ENCODE data around the gene CPSF4. TPM values are rescaled to one million over a fixed set of nuclear protein-coding genes. Genes with fewer than 3 reads are reported as not detected.
A peak's percentile ranks its signal among the peaks of the same experiment; 100 is the strongest.
"Not testable (repeated sequence)": the region's sequence is repeated elsewhere in the genome, so short reads cannot be mapped to it uniquely, and the experiment has no call there.

CPSF4 gene
- total RNA-seq, 1 experiment from 2014 or later = 32.7 TPM

DNA sequence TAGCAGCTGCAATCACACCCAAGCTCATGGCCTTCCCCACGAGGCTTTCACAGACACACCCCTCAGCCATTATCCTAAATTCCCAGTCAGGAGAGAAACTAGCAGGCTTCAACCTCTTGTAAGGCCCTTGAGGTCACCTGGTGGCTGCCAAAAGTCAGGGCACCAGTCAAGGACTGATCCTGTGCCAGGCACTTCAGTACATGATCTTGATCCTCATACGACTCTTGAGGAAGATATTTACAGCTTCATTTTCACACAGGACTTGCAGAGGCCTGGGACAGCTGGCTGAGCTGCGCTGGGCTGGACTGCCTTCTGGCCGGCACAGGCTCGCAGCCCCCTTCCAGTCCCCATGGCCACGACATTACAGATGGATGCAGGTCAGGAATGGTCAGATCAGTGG lies 39.1 kb upstream of the CPSF4 start:
- no peak overlapping the region for H3K4me3 ChIP-seq
- peaks cover 95% of the 10 kb centered on the region for H3K36me3 ChIP-seq
- no peaks in the 10 kb centered on the region for H3K4me1 ChIP-seq (replicated peaks)
- DNase-seq (ENCODE audit: low read depth in 1 of 2, low spot score in 2 of 2) = no peak
- H3K9me3 ChIP-seq (replicated peaks) = no peaks in the 10 kb centered on the region
- no peaks in the 10 kb centered on the region for H3K27me3 ChIP-seq (replicated peaks)
- no peak overlapping the region for H3K27ac ChIP-seq

DNA sequence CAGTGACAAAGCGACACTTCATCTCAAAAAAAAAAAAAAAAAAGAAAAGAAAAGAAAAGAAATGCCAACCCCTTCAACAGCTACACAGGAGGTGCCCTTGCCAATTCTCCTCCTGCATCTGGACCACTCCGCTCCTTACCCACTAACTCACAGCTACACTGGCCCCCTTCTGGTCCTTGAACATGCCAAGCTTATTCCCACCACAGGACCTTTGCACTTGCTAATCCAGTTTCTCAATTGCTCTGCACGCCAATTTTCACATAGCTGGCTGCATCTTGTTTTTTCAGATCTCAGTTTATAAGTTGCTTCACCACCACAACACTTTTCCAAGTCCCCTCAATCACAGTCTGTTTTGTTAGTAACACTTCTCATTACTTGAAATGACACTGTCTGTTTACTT lies 35.9 kb upstream of the CPSF4 start:
- Histone ChIP-seq H3K27ac (no peak overlapping the region), H3K4me3 (no peak overlapping the region), H3K9me3 (replicated peaks) (no peaks in the 10 kb centered on the region), H3K4me1 (replicated peaks) (peaks cover 9% of the 10 kb centered on the region), H3K27me3 (replicated peaks) (no peaks in the 10 kb centered on the region), H3K36me3 (peaks cover 88% of the 10 kb centered on the region)
- DNase-seq (ENCODE audit: low read depth in 1 of 2, low spot score in 2 of 2) = no peak

DNA sequence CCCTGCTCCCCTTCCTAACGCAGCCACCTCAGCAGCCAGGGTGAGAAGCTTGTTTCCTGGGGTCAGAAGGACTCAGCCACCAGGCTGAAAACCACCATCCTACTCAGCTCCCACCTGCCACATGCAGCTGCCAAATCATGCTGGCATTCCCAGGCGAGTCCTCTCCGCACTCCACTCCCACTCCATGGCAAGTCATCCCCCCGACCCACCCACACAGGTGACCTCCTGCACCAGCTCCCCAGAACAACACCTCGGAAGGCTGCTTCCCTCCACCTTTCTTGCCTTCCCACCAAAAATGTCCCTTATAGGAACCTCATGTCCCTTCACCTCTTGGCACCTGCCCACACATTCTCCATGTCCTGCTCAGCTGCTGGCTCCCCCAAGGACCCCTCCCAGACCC lies 35.0 kb upstream of the CPSF4 start:
- no peak overlapping the region for H3K4me3 ChIP-seq
- H3K27ac ChIP-seq = no peak overlapping the region
- peaks cover 9% of the 10 kb centered on the region for H3K4me1 ChIP-seq (replicated peaks)
- no peaks in the 10 kb centered on the region for H3K27me3 ChIP-seq (replicated peaks)
- no peak for DNase-seq (ENCODE audit: low read depth in 1 of 2, low spot score in 2 of 2)
- peaks cover 83% of the 10 kb centered on the region for H3K36me3 ChIP-seq
- H3K9me3 ChIP-seq (replicated peaks) = no peaks in the 10 kb centered on the region

DNA sequence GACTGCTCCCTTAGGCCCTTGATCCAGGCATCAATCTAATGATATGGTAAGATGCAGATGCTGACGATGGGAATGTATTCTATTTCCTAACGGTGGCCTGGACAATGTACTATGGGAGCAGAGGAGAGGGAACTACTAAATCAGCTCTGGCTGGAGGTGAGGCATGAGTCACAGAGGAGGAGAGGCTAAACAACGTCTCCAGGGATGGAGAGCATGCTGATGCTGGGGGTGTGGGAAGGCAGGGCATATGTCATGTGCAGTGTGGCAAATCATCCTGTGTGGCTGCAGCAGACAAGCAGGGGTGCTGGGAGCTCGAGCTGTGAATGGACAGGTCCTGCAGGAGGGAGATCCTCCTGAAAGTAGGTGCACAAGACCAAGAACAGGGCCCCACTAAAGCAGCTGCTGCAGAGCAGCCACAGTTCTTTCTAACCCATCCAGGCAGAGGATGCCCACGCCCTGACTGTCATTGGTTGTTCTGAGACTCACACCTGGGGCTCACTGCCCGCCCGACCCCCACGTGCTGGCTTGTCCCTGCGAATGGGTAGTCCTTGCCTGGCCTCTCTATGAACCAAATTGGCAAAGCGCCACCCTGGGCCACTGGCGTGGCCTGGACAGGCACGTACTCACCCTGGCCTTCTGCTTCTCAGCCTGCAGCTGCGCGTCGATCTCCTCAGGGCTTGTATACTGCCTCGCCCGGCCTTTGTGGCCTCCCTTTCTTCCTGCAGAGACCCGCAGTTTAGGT lies 34.3 kb upstream of the CPSF4 start:
- no peaks in the 10 kb centered on the region for H3K27me3 ChIP-seq (replicated peaks)
- peaks cover 9% of the 10 kb centered on the region for H3K4me1 ChIP-seq (replicated peaks)
- no peaks in the 10 kb centered on the region for H3K9me3 ChIP-seq (replicated peaks)
- no peak overlapping the region for H3K27ac ChIP-seq
- H3K4me3 ChIP-seq = no peak overlapping the region
- H3K36me3 ChIP-seq = peaks cover 80% of the 10 kb centered on the region
- DNase-seq (ENCODE audit: low read depth in 1 of 2, low spot score in 2 of 2) = no peak

DNA sequence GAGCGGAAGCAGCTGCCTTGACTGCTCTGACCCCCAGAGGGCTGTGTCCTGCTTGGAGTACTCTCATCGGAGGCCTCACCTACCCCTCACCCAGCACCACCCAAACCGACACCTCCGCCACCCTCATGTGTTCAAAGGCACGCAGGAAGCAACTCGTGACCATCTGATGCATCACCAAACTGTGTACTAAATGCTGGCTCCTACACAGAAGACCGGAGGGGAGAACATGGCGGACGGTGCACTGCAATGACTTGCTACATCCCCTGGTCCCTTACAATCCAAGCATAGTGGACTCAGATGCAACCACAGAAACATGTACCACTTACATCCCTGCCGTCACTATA lies 33.8 kb upstream of the CPSF4 start:
- Histone ChIP-seq H3K9me3 (replicated peaks) (no peaks in the 10 kb centered on the region), H3K27me3 (replicated peaks) (no peaks in the 10 kb centered on the region), H3K36me3 (peaks cover 76% of the 10 kb centered on the region), H3K27ac (no peak overlapping the region), H3K4me1 (replicated peaks) (peaks cover 9% of the 10 kb centered on the region), H3K4me3 (no peak overlapping the region)
- no peak for DNase-seq (ENCODE audit: low read depth in 1 of 2, low spot score in 2 of 2)

DNA sequence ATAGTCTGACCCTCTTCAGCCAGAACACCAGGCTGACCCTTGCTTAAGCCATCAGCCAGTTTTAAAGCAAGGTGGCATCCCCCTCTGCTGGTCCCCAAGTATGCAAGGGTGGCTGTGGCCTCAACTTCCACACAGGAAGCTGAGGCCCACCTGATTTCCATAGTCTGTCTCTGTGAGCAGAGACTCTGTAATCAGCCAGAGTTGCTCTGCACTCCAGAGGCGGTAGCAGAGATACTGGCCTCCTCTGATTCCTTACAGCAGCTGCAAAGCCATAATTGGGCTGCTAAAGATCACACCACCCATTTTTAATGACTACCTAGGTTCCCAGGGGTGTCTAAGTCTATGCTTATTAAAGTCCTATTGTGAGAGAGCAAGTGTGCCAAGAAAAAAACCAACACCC lies 32.2 kb upstream of the CPSF4 start:
- H3K27me3 ChIP-seq (replicated peaks) = no peaks in the 10 kb centered on the region
- H3K4me1 ChIP-seq (replicated peaks) = peaks cover 9% of the 10 kb centered on the region
- H3K36me3 ChIP-seq = peaks cover 76% of the 10 kb centered on the region
- DNase-seq (ENCODE audit: low read depth in 1 of 2, low spot score in 2 of 2) = no peak
- peak overlapping the region; percentile 91 for H3K4me3 ChIP-seq
- no peaks in the 10 kb centered on the region for H3K9me3 ChIP-seq (replicated peaks)
- no peak overlapping the region for H3K27ac ChIP-seq

DNA sequence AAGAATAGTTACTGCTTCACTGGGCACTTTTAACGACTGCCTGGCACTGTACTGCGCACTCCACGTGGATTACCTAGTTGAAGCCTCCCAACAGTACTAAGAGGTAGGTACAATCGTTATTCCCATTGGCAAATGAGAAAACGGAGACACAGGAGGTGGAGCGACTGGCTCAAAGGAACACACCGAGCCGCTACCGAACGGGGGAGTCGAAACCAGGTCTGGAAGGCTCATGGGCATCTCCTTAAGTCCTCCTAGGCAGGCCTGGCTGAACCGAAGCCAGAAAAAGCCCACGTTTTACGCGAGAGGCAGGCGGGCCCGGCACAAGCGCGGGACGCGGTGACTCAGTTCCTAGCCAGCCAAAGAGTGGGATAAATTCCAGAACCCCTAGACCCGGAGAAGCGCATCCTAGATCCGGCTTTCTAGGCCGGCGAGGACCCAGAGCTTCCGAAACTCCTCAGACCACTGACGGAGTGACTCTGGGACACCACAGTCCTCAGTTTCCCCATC lies 30.8 kb upstream of the CPSF4 start:
- DNase-seq (ENCODE audit: low read depth in 1 of 2, low spot score in 2 of 2) = peak in 1 of 2 experiments; percentile 70
- H3K36me3 ChIP-seq = peaks cover 76% of the 10 kb centered on the region
- no peaks in the 10 kb centered on the region for H3K9me3 ChIP-seq (replicated peaks)
- peaks cover 9% of the 10 kb centered on the region for H3K4me1 ChIP-seq (replicated peaks)
- peak overlapping the region; percentile 100 for H3K27ac ChIP-seq
- no peaks in the 10 kb centered on the region for H3K27me3 ChIP-seq (replicated peaks)
- H3K4me3 ChIP-seq = peak overlapping the region; percentile 91

DNA sequence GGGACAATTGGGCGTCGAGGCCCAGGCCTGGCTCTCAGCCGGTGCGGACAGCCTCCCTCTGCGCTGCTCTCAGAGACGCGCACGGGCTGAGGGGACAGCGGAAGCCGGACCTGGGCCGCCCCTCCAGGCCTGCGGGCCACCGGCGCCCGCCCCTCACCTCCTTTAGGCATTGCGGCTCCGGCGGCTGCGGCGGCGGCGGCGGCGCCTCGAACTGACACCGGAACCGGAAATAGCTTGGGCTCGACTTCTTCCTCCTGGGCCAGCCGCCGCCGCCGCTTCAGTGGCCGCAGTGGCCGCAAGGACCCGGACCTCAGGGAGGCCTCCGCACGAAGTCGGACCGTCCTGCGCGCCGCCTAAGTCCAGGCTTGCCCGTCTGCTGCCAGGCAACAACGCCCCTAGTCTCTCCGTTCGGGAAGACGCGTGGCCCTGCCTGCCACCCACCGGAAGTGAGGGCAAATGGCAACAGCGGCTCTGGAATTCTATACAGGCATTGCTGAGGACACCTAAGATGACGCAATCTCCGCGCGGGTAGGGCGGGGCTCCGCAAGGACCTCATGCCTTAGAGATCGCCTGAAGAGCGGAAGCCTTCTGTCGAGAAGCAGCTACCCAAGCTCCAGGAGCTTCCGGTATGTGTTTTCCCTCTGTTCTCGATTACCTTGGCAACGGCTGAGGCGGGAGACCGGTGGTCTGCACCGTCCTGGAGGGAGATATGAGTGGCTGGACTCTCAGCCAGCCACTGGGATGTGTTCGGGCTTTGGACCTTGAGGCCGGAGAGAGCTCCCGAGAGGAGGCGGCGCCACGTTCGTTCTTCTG lies 30.2 kb upstream of the CPSF4 start, which contains the start of the genes BUD31 and PDAP1:
Gene BUD31, plus strand, starts transcription at position 591 of the 813 bp plus-strand sequence. CDS start 2,124 bp downstream, outside the sequence.
Gene PDAP1, minus strand, starts transcription at position 219 of the 813 bp plus-strand sequence. Its CDS starts 49 bp downstream, at position 170.
- DNase-seq (ENCODE audit: low read depth in 1 of 2, low spot score in 2 of 2) = peak; percentile 95 to 99
- H3K4me1 ChIP-seq (replicated peaks) = peaks cover 9% of the 10 kb centered on the region

DNA sequence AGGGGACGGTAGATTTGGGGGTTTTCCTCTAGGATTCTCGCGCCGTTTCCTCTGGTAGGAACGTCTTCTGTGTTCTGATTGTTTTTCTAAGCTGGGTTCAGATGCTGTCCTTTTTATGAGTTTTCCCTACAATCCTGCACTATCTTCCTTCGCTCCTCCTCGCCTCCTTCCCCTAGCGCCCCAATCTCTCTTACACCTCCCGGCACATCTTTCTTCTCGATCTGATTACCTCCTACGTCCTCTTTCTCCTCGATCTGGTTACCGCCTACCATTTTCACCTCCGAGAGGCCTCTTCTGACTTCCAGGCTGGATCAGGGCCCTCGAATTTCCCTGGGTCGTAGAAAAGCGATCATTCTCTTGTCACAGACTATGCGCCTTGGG lies 29.6 kb upstream of the CPSF4 start:
- no peaks in the 10 kb centered on the region for H3K27me3 ChIP-seq (replicated peaks)
- H3K4me3 ChIP-seq = peak overlapping the region; percentile 91
- peaks cover 76% of the 10 kb centered on the region for H3K36me3 ChIP-seq
- H3K9me3 ChIP-seq (replicated peaks) = no peaks in the 10 kb centered on the region
- peak overlapping the region; percentile 100 for H3K27ac ChIP-seq
- DNase-seq (ENCODE audit: low read depth in 1 of 2, low spot score in 2 of 2) = no peak
- peaks cover 9% of the 10 kb centered on the region for H3K4me1 ChIP-seq (replicated peaks)

More for the DNA sequence above, 30.2 kb upstream of the CPSF4 start, which contains the start of the genes BUD31 and PDAP1:
- peak within 1 kb of the TSS; percentile 91 for H3K4me3 ChIP-seq
- no peaks in the 10 kb centered on the region for H3K9me3 ChIP-seq (replicated peaks)
- no peaks in the 10 kb centered on the region for H3K27me3 ChIP-seq (replicated peaks)
- H3K27ac ChIP-seq = peak within 1 kb of the TSS; percentile 100
- peaks cover 76% of the 10 kb centered on the region for H3K36me3 ChIP-seq

DNA sequence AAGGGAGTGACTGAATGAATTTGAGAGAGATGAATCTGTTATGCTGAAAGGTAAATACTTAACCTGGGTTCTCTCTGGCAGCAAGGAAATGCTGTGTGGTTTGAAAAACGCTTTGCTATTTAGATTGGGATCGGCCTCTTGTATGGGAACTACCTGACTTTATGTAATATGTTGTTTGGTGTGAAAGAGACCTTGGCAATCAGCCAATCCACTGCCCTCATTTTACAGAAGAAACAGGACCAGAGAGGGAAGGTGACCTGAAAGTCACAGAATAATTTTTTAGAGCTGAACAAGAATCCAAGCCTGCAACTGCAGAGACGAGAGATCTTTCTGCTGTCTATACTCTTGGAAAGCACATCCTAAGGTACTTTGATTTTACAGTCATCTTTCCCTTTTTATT lies 28.9 kb upstream of the CPSF4 start:
- H3K4me1 ChIP-seq (replicated peaks) = peaks cover 9% of the 10 kb centered on the region
- peak overlapping the region; percentile 91 for H3K4me3 ChIP-seq
- H3K9me3 ChIP-seq (replicated peaks) = no peaks in the 10 kb centered on the region
- H3K27me3 ChIP-seq (replicated peaks) = no peaks in the 10 kb centered on the region
- peak overlapping the region; percentile 100; the same call in 1 of the 2 replicates for H3K27ac ChIP-seq
- peaks cover 76% of the 10 kb centered on the region for H3K36me3 ChIP-seq
- no peak for DNase-seq (ENCODE audit: low read depth in 1 of 2, low spot score in 2 of 2)

DNA sequence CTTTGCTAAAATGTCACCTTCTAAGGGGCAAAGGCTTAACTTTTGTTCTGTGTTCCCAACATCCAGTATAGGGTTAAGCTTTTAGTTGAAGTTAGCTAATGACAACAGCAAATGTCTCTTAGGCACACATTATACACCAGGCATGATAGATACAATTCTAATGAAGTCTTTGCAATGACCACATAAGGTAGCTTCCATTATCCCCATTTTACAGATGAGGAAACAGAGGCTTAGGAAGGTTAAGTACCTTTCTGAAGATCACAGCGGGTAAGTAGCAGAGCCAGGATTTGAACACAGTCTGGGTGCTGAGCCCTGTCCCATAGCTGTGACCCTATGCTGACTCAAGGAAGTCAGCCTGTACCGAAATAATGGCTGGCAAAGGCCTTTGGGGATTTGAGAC lies 28.1 kb upstream of the CPSF4 start:
- no peak overlapping the region for H3K27ac ChIP-seq
- no peaks in the 10 kb centered on the region for H3K27me3 ChIP-seq (replicated peaks)
- peaks cover 77% of the 10 kb centered on the region for H3K36me3 ChIP-seq

DNA sequence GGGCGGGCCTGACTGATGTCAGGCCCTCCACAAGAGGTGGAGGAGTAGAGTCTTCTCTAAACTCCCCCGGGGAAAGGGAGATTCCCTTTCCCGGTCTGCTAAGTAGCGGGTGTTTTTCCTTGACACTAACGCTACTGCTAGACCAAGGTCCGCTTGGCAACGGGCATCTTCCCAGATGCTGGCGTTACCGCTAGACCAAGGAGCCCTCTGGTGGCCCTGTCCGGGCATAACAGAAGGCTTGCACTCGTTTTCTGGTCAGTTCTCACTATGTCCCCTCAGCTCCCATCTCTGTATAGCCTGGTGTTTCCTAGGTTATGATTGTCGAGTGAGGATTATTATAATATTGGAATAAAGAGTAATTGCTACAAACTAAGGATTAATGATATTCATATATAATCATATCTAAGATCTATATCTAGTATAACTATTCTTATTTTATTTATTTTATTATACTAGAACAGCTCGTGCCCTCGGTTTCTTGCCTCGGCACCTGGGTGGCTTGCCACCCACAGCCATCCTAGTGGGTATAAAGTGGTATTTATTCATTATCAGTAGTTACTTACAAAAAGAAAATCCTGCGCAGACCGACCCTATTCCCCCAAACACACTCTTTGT lies 23.1 kb upstream of the CPSF4 start:
- not testable (repeated sequence) for H3K4me1 ChIP-seq (replicated peaks); H3K4me3 ChIP-seq; H3K27me3 ChIP-seq (replicated peaks); H3K9me3 ChIP-seq (replicated peaks); H3K27ac ChIP-seq
- H3K36me3 ChIP-seq = peaks cover 96% of the 10 kb centered on the region
- DNase-seq (ENCODE audit: low read depth in 1 of 2, low spot score in 2 of 2) = peak; percentile 33 to 75

More for the DNA sequence above, 28.1 kb upstream of the CPSF4 start:
- H3K4me1 ChIP-seq (replicated peaks) = peaks cover 9% of the 10 kb centered on the region
- DNase-seq (ENCODE audit: low read depth in 1 of 2, low spot score in 2 of 2) = no peak
- no peak overlapping the region for H3K4me3 ChIP-seq
- no peaks in the 10 kb centered on the region for H3K9me3 ChIP-seq (replicated peaks)

DNA sequence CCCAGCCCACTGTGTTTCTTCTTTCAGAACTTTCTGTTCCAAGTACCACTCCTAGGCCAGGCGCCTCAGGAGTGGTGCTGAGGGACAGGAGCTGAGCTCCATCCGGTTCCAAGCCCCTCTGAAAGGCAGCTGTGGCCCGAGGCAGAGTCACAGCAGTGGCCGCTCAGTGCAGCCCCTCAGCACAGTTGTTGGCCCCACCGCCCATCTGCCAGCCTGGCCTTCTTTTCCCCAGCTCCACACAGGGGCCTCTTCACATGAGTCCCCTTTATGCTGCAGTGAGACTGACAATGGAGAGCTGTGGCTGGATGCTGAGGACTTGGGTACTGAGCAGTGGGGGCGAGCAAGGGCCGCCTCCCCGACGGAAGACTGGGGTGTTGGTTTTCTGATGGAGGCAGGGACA lies 20.5 kb upstream of the CPSF4 start:
- Histone ChIP-seq H3K36me3 (peaks cover 88% of the 10 kb centered on the region), H3K4me3 (no peak overlapping the region)

More for the DNA sequence above, 20.5 kb upstream of the CPSF4 start:
- H3K4me1 ChIP-seq (replicated peaks) = no peaks in the 10 kb centered on the region
- H3K9me3 ChIP-seq (replicated peaks) = no peaks in the 10 kb centered on the region
- H3K27ac ChIP-seq = no peak overlapping the region
- no peak for DNase-seq (ENCODE audit: low read depth in 1 of 2, low spot score in 2 of 2)
- no peaks in the 10 kb centered on the region for H3K27me3 ChIP-seq (replicated peaks)

All from SJSA1 (cell line).